BE2C (cell line): Measurements from ENCODE around the gene DGUOK. TPM values are rescaled to one million over a fixed set of nuclear protein-coding genes. Genes with fewer than 3 reads are reported as not detected.
A peak's percentile ranks its signal among the peaks of the same experiment; 100 is the strongest.
"Not testable (repeated sequence)": the region's sequence is repeated elsewhere in the genome, so short reads cannot be mapped to it uniquely, and the experiment has no call there.

Experiments
- DNase-seq: peaks from one replicate; pipeline ENCODE4 v3.0.0-alpha.2; 2020
- H3K27me3 ChIP-seq: fragments of 250-450 bp; sonication (Bioruptor Pico); 2 replicates; pipeline ENCODE4 v1.5.1; 2020; ENCODE audit warnings: mild to moderate bottlenecking
- H3K36me3 ChIP-seq: fragments of 250-450 bp; sonication (Bioruptor Pico); 2 replicates; pipeline ENCODE4 v1.5.1; 2020; ENCODE audit warnings: mild to moderate bottlenecking
- H3K4me1 ChIP-seq: fragments of 250-450 bp; sonication (Bioruptor Pico); 2 replicates; pipeline ENCODE4 v1.5.1; 2020
- H3K4me3 ChIP-seq: 2 replicates; pipeline ENCODE4 v1.5.1; 2011; ENCODE audit warnings: low read depth, low read length
- H3K9me3 ChIP-seq: fragments of 250-450 bp; sonication (Bioruptor Pico); 2 replicates; pipeline ENCODE4 v1.5.1; 2020
- polyA plus RNA-seq: library from polyadenylated mRNA; unstranded; fragments of >200 nt; gene quantifications from one replicate; pipeline ENCODE4 v1.2.1, GENCODE V29; 2012; ENCODE audit warnings: low read depth, missing spikeins; ENCODE audit not compliant: insufficient read length, insufficient read depth
- TF ChIP-seq, protein P1 (sequence below): IDR thresholded peaks from 2 replicates; pipeline ENCODE4 v1.5.1; 2012; ENCODE audit warnings: mild to moderate bottlenecking, low read depth, low read length

Gene DGUOK
- polyA plus RNA-seq: 122 TPM

DNA sequence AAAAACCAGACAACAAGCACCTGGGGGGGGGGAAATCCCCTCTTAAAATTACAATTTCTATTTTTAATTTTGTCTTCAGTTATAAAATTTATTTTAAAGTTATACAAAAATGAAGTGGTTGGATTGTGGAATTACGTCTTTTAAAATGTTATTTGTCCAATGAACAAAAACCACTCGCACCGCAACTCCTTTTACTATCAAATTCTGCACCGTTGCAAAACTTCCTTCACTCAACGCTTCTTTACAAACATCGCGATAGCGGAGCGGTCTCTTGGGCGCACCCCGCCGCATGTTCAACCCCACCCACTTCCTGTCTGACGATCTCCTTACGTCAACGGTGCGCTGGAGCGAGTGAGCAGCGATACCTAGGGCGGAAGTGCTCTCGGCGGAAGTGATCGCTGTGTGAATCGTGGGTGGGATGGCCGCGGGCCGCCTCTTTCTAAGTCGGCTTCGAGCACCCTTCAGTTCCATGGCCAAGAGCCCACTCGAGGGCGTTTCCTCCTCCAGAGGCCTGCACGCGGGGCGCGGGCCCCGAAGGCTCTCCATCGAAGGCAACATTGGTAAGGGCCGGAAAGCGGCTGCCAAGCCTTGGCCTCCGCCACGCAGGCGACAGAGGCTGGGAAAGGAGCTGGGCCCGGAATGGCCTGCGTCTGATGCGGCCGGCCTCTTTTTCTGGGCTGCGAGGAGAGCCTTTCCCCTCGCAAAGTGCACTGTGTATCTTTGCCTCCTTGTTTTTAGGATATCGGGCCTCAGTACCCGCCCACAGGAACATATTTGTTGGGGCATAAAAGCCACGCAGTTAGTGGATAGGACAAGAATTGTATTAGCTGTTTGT, at the start of gene DGUOK:
Gene DGUOK (plus strand): TSS at position 388 of the 835 bp plus-strand sequence. CDS start 31 bp downstream, at position 419.
- H3K36me3 ChIP-seq: no peaks in the 10 kb centered on the region
- no peaks in the 10 kb centered on the region for H3K27me3 ChIP-seq
- no peaks in the 10 kb centered on the region for H3K9me3 ChIP-seq
- TF ChIP-seq, protein P1, sequence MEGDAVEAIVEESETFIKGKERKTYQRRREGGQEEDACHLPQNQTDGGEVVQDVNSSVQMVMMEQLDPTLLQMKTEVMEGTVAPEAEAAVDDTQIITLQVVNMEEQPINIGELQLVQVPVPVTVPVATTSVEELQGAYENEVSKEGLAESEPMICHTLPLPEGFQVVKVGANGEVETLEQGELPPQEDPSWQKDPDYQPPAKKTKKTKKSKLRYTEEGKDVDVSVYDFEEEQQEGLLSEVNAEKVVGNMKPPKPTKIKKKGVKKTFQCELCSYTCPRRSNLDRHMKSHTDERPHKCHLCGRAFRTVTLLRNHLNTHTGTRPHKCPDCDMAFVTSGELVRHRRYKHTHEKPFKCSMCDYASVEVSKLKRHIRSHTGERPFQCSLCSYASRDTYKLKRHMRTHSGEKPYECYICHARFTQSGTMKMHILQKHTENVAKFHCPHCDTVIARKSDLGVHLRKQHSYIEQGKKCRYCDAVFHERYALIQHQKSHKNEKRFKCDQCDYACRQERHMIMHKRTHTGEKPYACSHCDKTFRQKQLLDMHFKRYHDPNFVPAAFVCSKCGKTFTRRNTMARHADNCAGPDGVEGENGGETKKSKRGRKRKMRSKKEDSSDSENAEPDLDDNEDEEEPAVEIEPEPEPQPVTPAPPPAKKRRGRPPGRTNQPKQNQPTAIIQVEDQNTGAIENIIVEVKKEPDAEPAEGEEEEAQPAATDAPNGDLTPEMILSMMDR: no peak
- peak; percentile 92 for DNase-seq
- no peaks in the 10 kb centered on the region for H3K4me1 ChIP-seq
- H3K4me3 ChIP-seq: peak within 1 kb of the TSS; percentile 72

DNA sequence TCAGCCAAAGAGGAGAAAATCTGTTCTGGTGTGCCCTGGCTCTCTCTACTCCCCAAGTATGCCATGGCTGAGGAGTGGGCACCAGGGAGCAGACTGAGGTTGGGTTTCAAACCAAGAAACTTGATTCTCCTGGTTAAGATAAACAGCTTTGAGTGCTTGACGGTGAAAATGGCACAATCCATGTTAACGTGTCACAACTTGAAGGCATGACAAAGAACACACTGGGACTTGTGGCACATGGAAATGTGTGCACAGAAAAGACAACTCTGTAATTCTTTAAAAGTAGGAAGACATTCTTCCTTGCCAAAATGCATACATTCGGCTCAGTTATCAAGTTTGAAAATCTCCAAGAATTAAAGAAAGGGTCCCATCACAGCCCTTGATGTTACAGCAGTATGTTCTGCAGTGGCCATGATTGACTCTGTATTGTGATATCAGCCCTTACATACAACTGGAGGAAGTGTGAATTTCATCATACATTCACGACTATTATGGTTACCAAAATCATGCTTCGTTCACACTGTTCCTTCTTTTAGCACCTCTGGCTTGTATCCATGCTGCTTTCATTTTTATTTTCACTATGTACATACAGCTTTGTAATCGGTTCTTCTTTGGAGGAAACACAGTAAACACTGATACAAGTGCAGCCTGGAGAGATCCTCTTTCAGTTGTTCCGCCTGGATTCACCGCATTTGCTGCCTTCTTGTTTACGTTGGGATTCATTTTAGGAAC, 49.4 kb upstream of the DGUOK start:
- Histone ChIP-seq H3K4me1 (no peaks in the 10 kb centered on the region), H3K27me3 (no peaks in the 10 kb centered on the region), H3K4me3 (no peak overlapping the region), H3K9me3 (no peaks in the 10 kb centered on the region), H3K36me3 (no peaks in the 10 kb centered on the region)
- TF ChIP-seq, protein P1: no peak
- no peak for DNase-seq

- not testable (repeated sequence) for H3K4me1 ChIP-seq, H3K4me3 ChIP-seq, H3K27me3 ChIP-seq, DNase-seq, H3K9me3 ChIP-seq, H3K36me3 ChIP-seq
Measured at GRCh38 chr2:73877984-73878383, 48.7 kb upstream of the DGUOK start.

DNA sequence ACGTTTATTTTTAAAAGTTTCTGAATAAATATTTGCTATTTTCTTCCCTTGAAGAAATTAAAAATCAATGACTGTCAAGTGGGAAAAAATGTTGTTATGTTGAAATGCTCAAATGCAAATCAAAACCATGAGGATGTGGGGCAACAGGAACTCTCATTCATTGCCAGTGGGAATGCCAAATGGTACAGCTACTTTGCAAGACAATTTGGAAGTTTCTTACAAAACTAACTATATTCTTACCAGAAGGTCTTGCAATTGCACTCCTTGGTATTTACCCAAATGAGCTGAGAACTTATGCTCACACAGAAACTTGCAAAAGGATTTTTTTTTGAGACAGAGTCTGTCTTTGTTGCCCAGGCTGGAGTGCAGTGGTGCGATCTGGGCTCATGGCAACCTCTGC, 41.3 kb upstream of the DGUOK start:
- DNase-seq: no peak
- H3K9me3 ChIP-seq: no peaks in the 10 kb centered on the region
- TF ChIP-seq, protein P1: no peak
- no peaks in the 10 kb centered on the region for H3K36me3 ChIP-seq
- no peaks in the 10 kb centered on the region for H3K4me1 ChIP-seq
- H3K4me3 ChIP-seq: no peak overlapping the region
- H3K27me3 ChIP-seq: no peaks in the 10 kb centered on the region

DNA sequence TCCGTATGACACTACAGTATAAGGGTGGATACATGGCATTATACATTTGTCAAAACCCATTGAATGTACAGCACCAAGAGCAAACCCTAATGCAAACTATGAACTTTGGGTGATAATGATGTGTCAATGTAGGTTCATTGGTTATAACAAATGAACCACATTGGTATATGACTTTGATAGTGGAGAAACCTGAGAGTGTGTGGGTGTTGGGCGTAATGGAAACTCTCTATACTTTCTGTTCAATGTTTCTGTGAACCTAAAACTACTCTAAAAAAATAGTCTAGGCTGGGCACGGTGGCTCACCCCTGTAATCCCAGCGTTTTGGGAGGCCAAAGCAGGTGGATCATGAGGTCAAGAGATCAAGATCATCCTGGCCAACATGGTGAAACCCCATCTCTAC, 40.3 kb upstream of the DGUOK start:
- no peak overlapping the region for H3K4me3 ChIP-seq
- no peaks in the 10 kb centered on the region for H3K36me3 ChIP-seq
- no peak for DNase-seq
- H3K9me3 ChIP-seq: no peaks in the 10 kb centered on the region
- H3K27me3 ChIP-seq: no peaks in the 10 kb centered on the region
- TF ChIP-seq, protein P1: no peak
- H3K4me1 ChIP-seq: no peaks in the 10 kb centered on the region

DNA sequence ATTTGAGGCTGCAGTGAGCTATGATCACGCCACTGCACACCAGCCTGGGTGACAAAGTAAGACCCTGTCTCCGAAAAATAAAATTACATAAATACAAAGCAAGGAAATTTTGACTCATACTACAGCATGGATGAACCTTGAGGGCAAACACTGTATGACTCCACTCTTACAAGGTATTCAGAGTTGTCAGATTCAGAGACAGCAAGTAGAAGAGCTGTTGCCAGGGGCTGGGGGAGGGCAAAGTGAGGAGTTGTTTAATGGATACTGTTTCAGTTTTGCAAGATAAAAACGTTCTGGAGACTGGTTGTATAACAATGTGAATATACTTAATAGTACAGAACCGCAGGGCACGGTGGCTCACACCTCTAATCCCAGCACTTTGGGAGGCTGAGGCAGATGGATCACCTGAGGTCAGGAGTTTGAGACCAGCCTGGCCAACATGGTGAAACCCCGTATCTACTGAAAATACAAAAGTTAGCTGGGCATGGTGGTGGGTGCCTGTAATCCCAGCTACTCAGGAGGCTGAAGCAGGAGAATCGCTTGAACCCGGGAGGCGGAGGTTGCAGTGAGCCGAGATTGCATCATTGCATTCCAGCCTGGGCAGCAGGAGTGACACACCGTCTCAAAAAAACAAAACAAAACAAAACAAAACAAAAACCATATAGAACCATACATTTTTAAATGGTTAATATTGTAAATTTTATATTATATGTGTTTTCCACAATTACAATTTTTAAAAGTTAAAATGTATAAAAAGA, 38.9 kb upstream of the DGUOK start:
- H3K9me3 ChIP-seq, H3K4me1 ChIP-seq, DNase-seq, H3K4me3 ChIP-seq, H3K27me3 ChIP-seq, H3K36me3 ChIP-seq: not testable (repeated sequence)
